Nucleus accumbens (tissue), 56 donors: ENCODE data around the gene TAC3.

ENCODE experiments used
- DNase-seq, 56 donors: peaks; one replicate each; lab custom pipeline; 2025; lab: John Stamatoyannopoulos, UW

TAC3 gene

GRCh38 chr12:57006809-57007475 is 9.4 kb downstream of the TAC3 start:
- DNase-seq, result no peak

DNA sequence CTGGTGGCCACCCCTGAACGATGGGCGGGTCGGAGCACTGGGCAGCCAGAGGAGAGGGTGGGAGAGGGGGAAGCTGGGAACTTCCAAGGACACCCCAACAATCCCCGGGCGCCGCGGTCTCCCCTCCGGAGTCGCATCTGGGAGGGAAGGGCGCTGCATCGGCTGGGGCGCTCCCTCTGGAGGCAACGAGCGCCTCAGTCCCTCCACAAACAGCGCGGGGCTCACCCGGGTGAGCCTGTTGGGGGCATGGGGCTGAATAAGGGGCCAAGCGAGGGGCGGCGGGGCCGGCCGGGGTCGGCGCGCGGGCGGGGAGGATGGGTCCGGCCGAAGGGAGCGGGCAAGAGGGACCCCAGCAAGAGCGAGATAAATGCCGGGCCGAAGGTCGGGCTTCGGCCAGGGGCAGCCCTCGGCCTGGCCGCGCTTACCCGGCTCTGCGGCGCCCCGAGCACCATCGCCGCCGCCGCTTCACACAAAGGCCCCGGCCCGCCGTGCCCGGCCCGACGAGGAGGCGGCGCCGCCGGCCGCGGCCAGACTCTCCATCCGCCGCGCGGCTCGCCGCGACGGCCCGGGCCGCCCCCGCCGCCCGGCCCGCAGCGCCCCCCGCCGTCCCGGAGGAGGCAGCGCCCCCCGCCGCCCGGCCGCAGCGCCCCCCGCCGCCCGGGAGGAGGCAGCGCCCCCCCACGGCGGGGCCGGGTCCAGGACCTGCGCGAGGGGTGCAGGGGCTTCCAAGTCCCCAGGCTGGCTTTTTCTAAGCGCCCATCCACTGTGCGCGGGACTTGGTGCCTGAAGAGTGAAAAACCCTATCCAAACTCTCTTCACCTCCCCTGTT is 10.1 kb downstream of the TAC3 start, which contains the start of gene ZBTB39:
ZBTB39 (minus strand) TSS at position 567 of the 829 bp plus-strand sequence. CDS start 1,629 bp downstream, outside the sequence.
- peak in 42 of 56 donors; percentile 6 to 72 (median 34) for DNase-seq

- no peak for DNase-seq
These were observed 11.7 kb downstream of the TAC3 start for GRCh38 chr12:57004651-57005050.

GRCh38 chr12:57003395-57003794 is 12.9 kb downstream of the TAC3 start:
- DNase-seq, result no peak

- peak in 24 of 56 donors; percentile 3 to 55 (median 17) for DNase-seq
These were observed 14.9 kb downstream of the TAC3 start for GRCh38 chr12:57001448-57001906.

DNA sequence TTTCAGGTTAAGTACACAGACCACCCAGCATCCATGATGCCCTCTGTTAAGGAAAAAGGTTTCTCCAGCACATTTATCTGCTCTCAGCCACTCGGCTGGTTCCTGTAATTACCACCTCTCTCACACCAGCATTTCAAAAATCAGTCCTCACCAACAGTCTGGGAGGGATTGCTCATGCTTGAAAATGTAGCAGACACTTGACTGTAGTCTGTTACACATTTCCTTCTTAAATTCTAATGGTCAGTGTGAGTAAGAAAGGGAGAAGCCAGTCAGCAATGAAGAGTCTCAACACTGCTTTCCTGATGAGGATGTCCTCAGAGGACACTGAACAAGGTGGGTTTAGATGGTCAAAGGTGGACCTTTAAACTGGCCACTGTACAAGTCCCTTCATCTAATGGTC is 15.9 kb downstream of the TAC3 start:
- DNase-seq, result no peak

DNA sequence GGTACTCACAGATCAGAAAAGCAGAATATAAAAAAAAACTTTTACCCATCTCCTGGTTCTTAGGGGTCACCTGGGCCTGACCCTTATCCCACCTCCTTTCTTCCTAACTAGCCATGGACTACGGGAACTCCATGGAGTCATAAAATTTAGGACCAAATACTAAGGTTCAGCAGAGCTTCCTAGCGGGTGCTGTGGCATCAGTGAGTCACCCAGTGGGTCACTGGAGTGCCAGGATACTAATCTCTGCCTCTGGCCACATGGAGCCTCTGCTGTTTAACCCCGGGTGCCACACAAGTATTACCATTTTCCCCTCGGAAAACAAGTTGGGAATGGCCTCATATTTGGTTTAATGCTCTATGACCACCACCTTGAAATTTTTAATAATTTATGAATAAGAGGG is 16.9 kb downstream of the TAC3 start:
- no peak for DNase-seq

DNA sequence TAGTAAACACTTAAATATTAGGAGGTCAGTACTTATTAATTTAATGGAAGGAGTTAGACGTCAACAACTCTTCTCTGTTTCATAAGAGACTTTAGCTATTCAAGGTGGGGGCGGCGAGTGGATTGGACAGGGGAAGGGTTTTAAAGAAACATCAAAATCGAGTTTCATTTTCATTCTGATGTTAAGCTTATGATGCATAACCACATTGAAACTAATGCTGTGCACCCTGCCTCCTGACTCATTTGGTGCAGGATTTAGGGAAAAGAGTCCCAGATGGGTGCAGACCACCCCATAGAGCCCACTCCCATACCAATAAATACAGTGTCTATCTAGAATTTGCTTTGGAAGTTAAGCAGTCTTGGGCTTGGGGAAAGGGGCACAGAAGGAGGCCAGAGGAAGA is 17.3 kb downstream of the TAC3 start:
- no peak for DNase-seq

DNA sequence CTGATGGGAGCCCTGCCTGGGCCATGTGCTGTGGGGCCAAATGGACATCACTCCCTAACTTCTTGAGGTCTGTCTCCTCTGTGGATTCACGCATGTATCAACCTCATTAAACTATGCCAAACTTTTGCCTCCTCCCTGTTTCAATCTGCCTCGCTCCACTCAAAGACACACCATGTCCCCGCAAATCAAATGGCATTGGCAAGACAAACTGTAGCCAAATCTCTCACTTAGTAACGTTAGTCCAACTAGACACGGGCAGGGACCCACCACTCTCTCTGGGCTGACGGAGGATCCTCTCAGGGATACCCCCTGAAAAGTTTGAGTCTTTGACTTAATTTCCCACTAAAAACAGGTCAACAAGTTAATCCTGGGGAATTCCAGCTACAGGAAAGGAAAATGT is 18.0 kb downstream of the TAC3 start:
- no peak for DNase-seq

DNA sequence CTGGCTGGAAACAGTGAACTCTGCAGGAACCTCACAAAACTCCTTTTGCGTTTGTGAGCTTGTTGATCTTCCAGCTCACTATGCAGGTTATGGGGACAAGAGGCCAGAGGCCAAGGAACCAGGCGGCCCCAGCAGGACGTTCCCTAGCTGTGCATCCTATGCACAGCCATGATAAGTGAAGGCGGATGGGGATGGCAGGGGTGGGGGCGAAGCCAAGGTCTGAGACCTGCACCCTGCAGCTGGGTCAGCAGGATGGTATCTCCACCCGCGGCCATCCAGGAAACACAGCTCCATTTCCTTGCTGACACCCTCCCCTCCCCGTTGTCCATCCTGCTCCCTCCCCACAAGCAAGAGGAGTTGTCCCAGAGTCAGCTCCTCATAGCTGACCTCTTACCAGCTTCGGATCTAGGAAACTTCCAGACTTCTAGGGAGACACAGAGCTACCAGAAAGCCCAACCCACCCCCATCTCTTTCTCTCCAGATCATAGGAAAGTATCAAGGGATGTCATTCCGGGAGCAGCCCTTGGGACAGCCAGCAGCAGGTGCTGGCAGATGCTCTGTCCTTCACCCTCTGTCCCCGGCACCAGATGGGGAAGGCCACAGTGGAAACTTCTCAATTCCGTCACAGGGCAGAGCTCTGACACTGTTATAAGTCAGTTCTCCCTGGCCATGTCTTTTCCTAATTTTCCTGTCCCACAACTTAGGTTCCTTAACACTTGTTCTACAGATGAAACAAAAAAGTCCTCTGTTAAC is 19.4 kb downstream of the TAC3 start:
- DNase-seq, result no peak

DNA sequence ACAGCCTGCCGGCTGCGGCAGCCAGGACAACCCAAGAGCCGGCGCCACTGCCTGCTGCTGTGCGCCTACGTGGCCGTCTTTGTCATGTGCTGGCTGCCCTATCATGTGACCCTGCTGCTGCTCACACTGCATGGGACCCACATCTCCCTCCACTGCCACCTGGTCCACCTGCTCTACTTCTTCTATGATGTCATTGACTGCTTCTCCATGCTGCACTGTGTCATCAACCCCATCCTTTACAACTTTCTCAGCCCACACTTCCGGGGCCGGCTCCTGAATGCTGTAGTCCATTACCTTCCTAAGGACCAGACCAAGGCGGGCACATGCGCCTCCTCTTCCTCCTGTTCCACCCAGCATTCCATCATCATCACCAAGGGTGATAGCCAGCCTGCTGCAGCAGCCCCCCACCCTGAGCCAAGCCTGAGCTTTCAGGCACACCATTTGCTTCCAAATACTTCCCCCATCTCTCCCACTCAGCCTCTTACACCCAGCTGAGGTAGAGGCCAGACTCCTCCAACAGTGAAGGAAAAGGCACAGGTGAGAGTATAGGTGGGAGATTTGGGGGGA is 20.3 kb downstream of the TAC3 start:
- DNase-seq, result no peak

DNA sequence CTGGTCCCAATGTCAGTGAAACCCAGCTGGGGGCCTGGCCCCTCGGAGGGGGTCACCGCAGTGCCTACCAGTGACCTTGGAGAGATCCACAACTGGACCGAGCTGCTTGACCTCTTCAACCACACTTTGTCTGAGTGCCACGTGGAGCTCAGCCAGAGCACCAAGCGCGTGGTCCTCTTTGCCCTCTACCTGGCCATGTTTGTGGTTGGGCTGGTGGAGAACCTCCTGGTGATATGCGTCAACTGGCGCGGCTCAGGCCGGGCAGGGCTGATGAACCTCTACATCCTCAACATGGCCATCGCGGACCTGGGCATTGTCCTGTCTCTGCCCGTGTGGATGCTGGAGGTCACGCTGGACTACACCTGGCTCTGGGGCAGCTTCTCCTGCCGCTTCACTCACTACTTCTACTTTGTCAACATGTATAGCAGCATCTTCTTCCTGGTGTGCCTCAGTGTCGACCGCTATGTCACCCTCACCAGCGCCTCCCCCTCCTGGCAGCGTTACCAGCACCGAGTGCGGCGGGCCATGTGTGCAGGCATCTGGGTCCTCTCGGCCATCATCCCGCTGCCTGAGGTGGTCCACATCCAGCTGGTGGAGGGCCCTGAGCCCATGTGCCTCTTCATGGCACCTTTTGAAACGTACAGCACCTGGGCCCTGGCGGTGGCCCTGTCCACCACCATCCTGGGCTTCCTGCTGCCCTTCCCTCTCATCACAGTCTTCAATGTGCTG is 21.0 kb downstream of the TAC3 start:
- no peak for DNase-seq

GRCh38 chr12:56994231-56994746 is 22.0 kb downstream of the TAC3 start:
- DNase-seq, result no peak

DNA sequence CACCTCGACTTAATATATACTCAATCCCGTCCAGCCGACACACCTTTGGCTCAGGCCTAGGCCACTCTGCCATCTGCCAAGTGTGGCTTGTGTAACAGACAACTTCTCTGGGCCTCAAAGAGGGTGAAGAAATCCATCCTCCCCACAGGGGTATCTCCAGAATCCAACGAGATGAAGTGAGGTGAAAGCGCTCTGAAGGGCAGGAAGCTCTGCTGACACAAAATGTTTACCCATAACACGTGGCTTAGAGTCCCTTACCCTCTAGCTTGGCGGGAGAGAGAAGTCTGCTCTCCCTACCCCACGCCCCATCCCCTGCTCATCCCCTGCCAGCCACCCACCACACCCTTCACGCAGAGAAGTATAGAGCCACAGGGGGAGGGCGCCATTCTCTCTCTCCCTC is 23.0 kb downstream of the TAC3 start:
- no peak for DNase-seq

- DNase-seq, result peak in 11 of 56 donors; percentile 7 to 31 (median 16)
These were observed 24.7 kb downstream of the TAC3 start for GRCh38 chr12:56991319-56992246.

DNA sequence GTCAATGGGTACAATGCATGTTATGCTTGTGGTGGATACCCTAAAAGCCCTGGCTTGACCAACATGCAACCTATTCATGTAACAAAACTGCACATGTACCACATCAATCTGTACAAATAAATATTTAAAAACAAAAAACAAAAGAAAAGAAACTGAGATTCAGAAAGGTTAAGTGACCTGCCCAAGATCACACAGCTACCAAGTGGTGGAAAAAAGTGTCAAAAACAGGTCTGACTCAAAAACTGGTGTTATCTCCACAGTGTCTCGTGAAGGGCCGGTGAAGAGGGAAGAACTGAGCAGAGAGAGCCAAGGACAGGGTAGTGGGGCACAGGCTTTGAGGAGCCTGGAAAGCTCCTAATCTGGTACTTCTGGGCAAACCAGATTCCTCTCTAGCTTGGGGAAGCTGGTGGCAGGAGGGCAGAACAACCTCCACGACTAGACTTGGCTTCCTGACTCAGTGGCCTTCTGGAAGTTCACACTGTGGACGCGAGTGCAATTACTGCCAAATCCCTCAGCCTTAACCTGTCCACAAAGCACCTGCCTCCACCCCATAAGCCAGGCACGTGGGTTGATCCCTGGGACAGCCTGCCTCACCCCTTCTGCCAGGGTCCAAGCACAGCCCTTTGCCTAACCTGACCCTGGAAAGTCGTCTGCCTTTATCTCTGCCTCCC is 25.5 kb downstream of the TAC3 start:
- no peak for DNase-seq

DNA sequence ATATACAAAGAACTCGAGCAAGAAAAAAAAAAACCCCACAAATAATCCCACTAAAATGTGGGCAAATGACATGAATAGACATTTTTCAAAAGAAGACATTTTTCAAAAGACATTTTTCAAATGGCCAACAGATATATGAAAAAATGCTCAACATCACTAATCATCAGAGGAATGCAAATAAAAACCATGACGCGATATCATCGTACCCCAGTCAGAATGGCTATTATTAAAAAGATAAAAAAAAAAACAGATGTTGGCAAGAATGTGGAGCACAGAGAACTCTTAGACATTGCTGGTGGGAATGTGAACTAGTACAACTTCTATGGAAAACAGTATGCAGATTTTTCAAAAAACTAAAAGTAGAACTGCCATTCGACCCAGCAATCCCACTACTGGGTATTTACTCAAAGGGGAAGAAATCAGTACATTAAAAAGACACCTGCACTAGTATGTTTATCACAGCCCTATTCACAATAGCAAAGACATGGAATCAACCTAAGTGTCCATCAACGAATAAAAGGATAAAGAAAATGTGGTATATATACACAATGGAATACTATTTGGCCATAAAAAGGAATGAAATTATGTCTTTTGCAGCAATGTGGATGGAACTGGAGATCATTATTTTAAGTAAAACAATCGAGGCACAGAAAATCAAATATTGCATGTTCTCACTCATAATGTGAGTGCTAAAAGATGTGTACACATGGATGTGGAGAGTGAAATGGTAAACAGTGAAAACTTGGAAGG is 26.3 kb downstream of the TAC3 start:
- DNase-seq, result no peak
